Fibroblast of lung (primary cell): Measurements from ENCODE around the gene COL10A1.
A peak's percentile ranks its signal among the peaks of the same experiment; 100 is the strongest.

Experiments used
- CTCF ChIP-seq, 2 donors: IDR thresholded peaks in 1 of 2; conservative IDR thresholded peaks in 1 of 2; 1 replicate in 1 of 2; 2 replicates in 1 of 2; pipeline ENCODE4 v1.5.1; 2011 to 2012; ENCODE audit warnings: low read length in 2 of 2, control low read depth in 1 of 2, inconsistent platforms in 1 of 2, low read depth in 1 of 2, mild to moderate bottlenecking in 1 of 2
- EZH2 ChIP-seq: IDR thresholded peaks from 2 replicates; pipeline ENCODE4 v1.5.1; 2012; ENCODE audit warnings: low read length, control low read depth, mild to moderate bottlenecking; ENCODE audit errors: missing control alignments

- TF ChIP-seq CTCF (conservative IDR thresholded peaks at IDR 0.05 in 1 of 2, IDR thresholded peaks at IDR 0.05 in 1 of 2; ENCODE audit: low read depth in 1 of 2, low read length in 2 of 2) (peak; percentile 11 to 46), EZH2 (no peak)
Measured at GRCh38 chr6:116096979-116097816, 28.7 kb downstream of the COL10A1 start.
